Naive B cell (primary cell): ENCODE results near the gene DRAXIN. TPM values are rescaled to one million over a fixed set of nuclear protein-coding genes. Genes with fewer than 3 reads are reported as not detected.
A peak's percentile ranks its signal among the peaks of the same experiment; 100 is the strongest.
"Not testable (repeated sequence)": the region's sequence is repeated elsewhere in the genome, so short reads cannot be mapped to it uniquely, and the experiment has no call there.

ENCODE experiments used
- ATAC-seq, 2 donors: fragments of 150-1000 bp; cut with Tn5 transposase; 2 replicates each; pipeline ENCODE4 v1.10.0; 2021; ENCODE audit warnings: low read depth in 2 of 2, mild to moderate bottlenecking in 2 of 2, moderate library complexity in 2 of 2
- DNase-seq: peaks from one replicate; pipeline ENCODE4 v3.0.0; 2022
- H3K27ac Mint-ChIP-seq, 6 donors: one replicate each; pipeline ENCODE4 v1.8.0; 2020 to 2022; ENCODE audit warnings: mild to moderate bottlenecking in 6 of 6, mixed read lengths in 6 of 6, moderate library complexity in 5 of 6, inconsistent platforms in 2 of 6
- H3K27me3 Mint-ChIP-seq, 3 donors: one replicate each; pipeline ENCODE4 v1.8.0; 2021 to 2022; ENCODE audit warnings: mixed read lengths in 3 of 3, mild to moderate bottlenecking in 1 of 3
- H3K36me3 Mint-ChIP-seq, 2 donors: one replicate each; pipeline ENCODE4 v1.8.0; 2020 to 2022; ENCODE audit warnings: mixed read lengths in 2 of 2, inconsistent platforms in 1 of 2, mild to moderate bottlenecking in 1 of 2
- H3K4me1 Mint-ChIP-seq, 3 donors: one replicate each; pipeline ENCODE4 v1.8.0; 2020 to 2022; ENCODE audit warnings: mixed read lengths in 3 of 3, inconsistent platforms in 1 of 3, mild to moderate bottlenecking in 1 of 3, moderate library complexity in 1 of 3
- H3K4me3 Mint-ChIP-seq, 8 donors: one replicate each; pipeline ENCODE4 v1.8.0; 2020 to 2022; ENCODE audit warnings: mild to moderate bottlenecking in 8 of 8, mixed read lengths in 8 of 8, moderate library complexity in 8 of 8, inconsistent platforms in 2 of 8
- H3K9me3 Mint-ChIP-seq, 7 donors: one replicate each; pipeline ENCODE4 v1.8.0; 2020 to 2022; ENCODE audit warnings: mixed read lengths in 7 of 7, mild to moderate bottlenecking in 5 of 7, inconsistent platforms in 2 of 7, moderate library complexity in 1 of 7
- polyA plus RNA-seq, 6 donors: library from polyadenylated mRNA; unstranded; fragments of 300-500 nt; fragmentation: Illumina TruSeq; gene quantifications; one replicate each; pipeline ENCODE4 v1.2.3, GENCODE V29; 2021; ENCODE audit warnings: low read depth in 6 of 6

Gene DRAXIN, protein sequence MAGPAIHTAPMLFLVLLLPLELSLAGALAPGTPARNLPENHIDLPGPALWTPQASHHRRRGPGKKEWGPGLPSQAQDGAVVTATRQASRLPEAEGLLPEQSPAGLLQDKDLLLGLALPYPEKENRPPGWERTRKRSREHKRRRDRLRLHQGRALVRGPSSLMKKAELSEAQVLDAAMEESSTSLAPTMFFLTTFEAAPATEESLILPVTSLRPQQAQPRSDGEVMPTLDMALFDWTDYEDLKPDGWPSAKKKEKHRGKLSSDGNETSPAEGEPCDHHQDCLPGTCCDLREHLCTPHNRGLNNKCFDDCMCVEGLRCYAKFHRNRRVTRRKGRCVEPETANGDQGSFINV
- polyA plus RNA-seq = under 1 TPM in 5 of 6 donors, not detected in 1; 0.04 to 0.09 (median 0.09) TPM

DNA sequence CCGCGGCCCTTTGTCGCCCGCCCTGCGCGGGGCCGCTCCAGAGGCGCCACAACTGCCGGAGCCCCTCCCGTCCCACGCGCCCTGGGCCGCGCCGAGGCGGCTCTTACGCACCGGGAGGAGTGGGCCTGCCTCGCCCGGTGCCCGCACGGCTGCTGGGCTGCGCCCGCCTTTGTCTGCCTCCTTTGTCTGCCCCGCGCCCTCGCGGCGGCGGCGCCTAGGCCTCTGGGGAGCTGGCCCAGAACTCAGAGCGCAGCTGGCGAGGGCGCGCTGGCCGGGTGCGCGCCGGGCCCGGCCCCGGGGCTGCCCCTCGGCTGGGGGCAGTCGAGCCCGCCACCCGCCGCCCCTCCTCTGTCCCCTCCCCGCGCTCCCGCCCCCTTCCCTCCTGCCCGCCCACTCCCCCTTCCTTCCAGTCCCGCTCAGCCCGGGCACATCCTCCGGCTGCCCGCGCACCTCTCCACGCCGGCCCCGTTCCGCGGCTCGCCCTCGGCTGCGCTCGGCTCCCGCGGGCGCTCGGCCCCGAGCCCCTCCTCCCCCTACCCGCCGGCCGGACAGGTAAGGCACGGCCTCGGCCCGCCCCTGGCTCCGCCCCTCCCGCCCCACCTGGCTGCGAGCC, at the start of gene DRAXIN:
Gene DRAXIN (plus strand): TSS at position 409 of the 613 bp plus-strand sequence. CDS start 14,549 bp downstream, outside the sequence.
- H3K4me1 Mint-ChIP-seq = peaks cover 21 to 28% (median 21%) of the 10 kb centered on the region in 3 donors
- H3K27ac Mint-ChIP-seq = peak within 1 kb of the TSS in 2 of 6 donors; percentile 33 to 70
- H3K36me3 Mint-ChIP-seq = no peaks in the 10 kb centered on the region
- peaks cover 28 to 53% (median 50%) of the 10 kb centered on the region in 3 donors for H3K27me3 Mint-ChIP-seq
- ATAC-seq = peak; percentile 42 to 53
- H3K9me3 Mint-ChIP-seq = no peaks in the 10 kb centered on the region
- peak within 1 kb of the TSS; percentile 69 to 92 (median 83) for H3K4me3 Mint-ChIP-seq
- no peak for DNase-seq

- no peak for DNase-seq
- no peak for ATAC-seq
- H3K27ac Mint-ChIP-seq = no peak overlapping the region
- peaks cover 8 to 12% (median 10%) of the 10 kb centered on the region in 3 donors for H3K27me3 Mint-ChIP-seq
- H3K4me3 Mint-ChIP-seq = no peak overlapping the region
- H3K9me3 Mint-ChIP-seq = no peaks in the 10 kb centered on the region
- H3K4me1 Mint-ChIP-seq = peaks cover 0 to 4% (median 2%) of the 10 kb centered on the region in 3 donors
- no peaks in the 10 kb centered on the region for H3K36me3 Mint-ChIP-seq
These were observed 49.7 kb upstream of the DRAXIN start for GRCh38 chr1:11641776-11642305.

- not testable (repeated sequence) for H3K9me3 Mint-ChIP-seq, H3K4me3 Mint-ChIP-seq, H3K27ac Mint-ChIP-seq, H3K36me3 Mint-ChIP-seq, H3K4me1 Mint-ChIP-seq
- DNase-seq (peak; percentile 58), ATAC-seq (peak; percentile 75 to 77)
- peaks cover 5 to 11% (median 10%) of the 10 kb centered on the region in 3 donors for H3K27me3 Mint-ChIP-seq
These were observed 49.0 kb upstream of the DRAXIN start for GRCh38 chr1:11642418-11643017.

DNA sequence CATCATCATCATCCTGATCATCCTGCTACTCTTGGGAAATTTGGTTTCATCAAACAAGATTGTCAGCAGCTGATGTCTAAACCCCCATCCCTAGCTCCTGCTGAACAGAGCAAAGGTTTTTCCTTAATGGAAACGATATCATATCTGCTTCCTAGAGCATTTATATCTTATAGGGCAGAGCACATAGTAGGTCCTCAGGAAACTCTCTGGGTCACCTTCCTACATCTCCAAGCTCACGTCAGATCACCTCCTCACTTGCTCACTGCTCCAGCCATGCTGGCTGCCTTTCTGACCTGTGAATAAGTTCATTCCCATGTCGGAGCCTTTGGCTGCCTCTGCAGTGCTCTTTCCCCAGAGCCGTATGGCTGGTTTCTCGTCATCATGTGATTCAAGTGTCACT, 47.7 kb upstream of the DRAXIN start:
- H3K36me3 Mint-ChIP-seq = no peaks in the 10 kb centered on the region
- H3K4me3 Mint-ChIP-seq = no peak overlapping the region
- H3K27me3 Mint-ChIP-seq = peaks cover 5 to 10% (median 5%) of the 10 kb centered on the region in 3 donors
- H3K9me3 Mint-ChIP-seq = peaks cover 0 to 2% (median 0%) of the 10 kb centered on the region in 7 donors
- no peak overlapping the region for H3K27ac Mint-ChIP-seq
- DNase-seq = no peak
- ATAC-seq = no peak
- peaks cover 0 to 6% (median 3%) of the 10 kb centered on the region in 3 donors for H3K4me1 Mint-ChIP-seq

- no peak overlapping the region for H3K27ac Mint-ChIP-seq
These were observed 46.2 kb upstream of the DRAXIN start for GRCh38 chr1:11645270-11645669.

GRCh38 chr1:11645670-11646265, 45.7 kb upstream of the DRAXIN start:
- H3K36me3 Mint-ChIP-seq = no peaks in the 10 kb centered on the region
- no peak overlapping the region for H3K27ac Mint-ChIP-seq
- H3K27me3 Mint-ChIP-seq = peaks cover 5 to 8% (median 5%) of the 10 kb centered on the region in 3 donors
- H3K4me3 Mint-ChIP-seq = no peak overlapping the region
- ATAC-seq = peak; percentile 44 to 59
- peak; percentile 66 for DNase-seq
- H3K9me3 Mint-ChIP-seq = peaks cover 0 to 2% (median 0%) of the 10 kb centered on the region in 7 donors
- peaks cover 13 to 17% (median 16%) of the 10 kb centered on the region in 3 donors for H3K4me1 Mint-ChIP-seq

More at GRCh38 chr1:11645270-11645669, 46.2 kb upstream of the DRAXIN start:
- Mint-ChIP-seq H3K36me3 (no peaks in the 10 kb centered on the region), H3K4me3 (no peak overlapping the region), H3K9me3 (peaks cover 0 to 2% (median 0%) of the 10 kb centered on the region in 7 donors), H3K27me3 (peaks cover 5 to 7% (median 5%) of the 10 kb centered on the region in 3 donors), H3K4me1 (peaks cover 8 to 14% (median 14%) of the 10 kb centered on the region in 3 donors)
- no peak for ATAC-seq
- no peak for DNase-seq

- H3K27ac Mint-ChIP-seq = peak overlapping the region in 2 of 6 donors; percentile 16 to 50
These were observed 45.2 kb upstream of the DRAXIN start for GRCh38 chr1:11646317-11646716.

GRCh38 chr1:11647333-11647732, 44.2 kb upstream of the DRAXIN start:
- DNase-seq = no peak
- no peak for ATAC-seq
- H3K27me3 Mint-ChIP-seq = peaks cover 3 to 12% (median 5%) of the 10 kb centered on the region in 3 donors
- no peaks in the 10 kb centered on the region for H3K36me3 Mint-ChIP-seq
- H3K4me3 Mint-ChIP-seq = no peak overlapping the region
- peak overlapping the region in 1 of 6 donors; percentile 28 for H3K27ac Mint-ChIP-seq
- peaks cover 0 to 2% (median 0%) of the 10 kb centered on the region in 7 donors for H3K9me3 Mint-ChIP-seq
- peaks cover 19 to 26% (median 21%) of the 10 kb centered on the region in 3 donors for H3K4me1 Mint-ChIP-seq

More at GRCh38 chr1:11646317-11646716, 45.2 kb upstream of the DRAXIN start:
- H3K4me1 Mint-ChIP-seq = peaks cover 18 to 22% (median 21%) of the 10 kb centered on the region in 3 donors
- peaks cover 5 to 12% (median 5%) of the 10 kb centered on the region in 3 donors for H3K27me3 Mint-ChIP-seq
- DNase-seq (no peak), ATAC-seq (no peak)
- H3K9me3 Mint-ChIP-seq = peaks cover 0 to 2% (median 0%) of the 10 kb centered on the region in 7 donors
- H3K36me3 Mint-ChIP-seq = no peaks in the 10 kb centered on the region
- H3K4me3 Mint-ChIP-seq = no peak overlapping the region

GRCh38 chr1:11648039-11648438, 43.5 kb upstream of the DRAXIN start:
- Mint-ChIP-seq H3K27ac (no peak overlapping the region), H3K4me3 (peak overlapping the region in 2 of 8 donors; percentile 57 to 76), H3K27me3 (peaks cover 0 to 12% (median 5%) of the 10 kb centered on the region in 3 donors), H3K9me3 (peaks cover 0 to 2% (median 0%) of the 10 kb centered on the region in 7 donors), H3K36me3 (no peaks in the 10 kb centered on the region), H3K4me1 (peaks cover 20 to 25% (median 21%) of the 10 kb centered on the region in 3 donors)
- ATAC-seq = no peak
- no peak for DNase-seq

DNA sequence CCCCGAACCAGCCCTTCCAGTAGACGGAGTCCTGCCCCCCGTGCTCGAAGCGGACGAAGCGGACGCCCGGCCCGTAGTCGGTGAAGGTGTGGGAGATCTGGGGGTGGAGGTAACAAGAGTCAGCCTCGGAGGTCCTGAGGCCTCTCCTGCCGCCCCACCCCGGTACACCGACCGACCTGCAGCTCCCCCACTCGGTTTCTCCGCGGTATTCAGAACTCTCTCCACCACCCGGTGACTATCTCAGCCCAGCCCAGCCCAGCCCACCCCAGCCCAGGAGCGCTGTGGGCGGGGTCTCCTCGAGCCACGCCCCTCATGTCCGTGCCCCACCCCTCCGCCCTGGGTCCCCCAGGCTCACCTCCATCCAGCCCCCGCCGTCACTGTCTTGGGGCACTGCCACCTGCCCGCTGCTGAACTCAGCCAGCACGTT, 42.8 kb upstream of the DRAXIN start:
- H3K9me3 Mint-ChIP-seq = peaks cover 0 to 2% (median 0%) of the 10 kb centered on the region in 7 donors
- peak overlapping the region in 6 of 8 donors; percentile 19 to 85 (median 67) for H3K4me3 Mint-ChIP-seq
- peaks cover 21 to 27% (median 25%) of the 10 kb centered on the region in 3 donors for H3K4me1 Mint-ChIP-seq
- no peak overlapping the region for H3K27ac Mint-ChIP-seq
- H3K36me3 Mint-ChIP-seq = no peaks in the 10 kb centered on the region
- peaks cover 0 to 12% (median 5%) of the 10 kb centered on the region in 3 donors for H3K27me3 Mint-ChIP-seq
- no peak for DNase-seq
- peak; percentile 36 to 48 for ATAC-seq

DNA sequence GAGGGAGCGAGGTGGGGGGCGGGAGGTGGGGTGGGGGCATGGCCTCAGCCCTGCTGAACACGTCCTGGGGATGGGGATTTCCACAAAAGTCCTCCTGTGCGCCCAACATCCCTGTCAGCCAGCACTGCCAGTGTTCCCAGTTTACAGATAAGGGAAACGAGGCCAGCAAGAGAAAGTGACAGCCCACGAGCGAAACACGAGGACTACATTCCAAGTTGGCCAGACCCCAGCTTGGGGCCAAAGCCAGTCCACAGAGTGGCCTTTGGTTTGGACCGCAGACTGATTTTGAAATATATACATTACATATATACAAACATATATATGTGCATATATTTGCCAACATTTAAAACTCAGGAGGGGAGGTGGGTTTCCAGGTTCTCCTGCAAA, 42.3 kb upstream of the DRAXIN start:
- Mint-ChIP-seq H3K36me3 (no peaks in the 10 kb centered on the region), H3K27me3 (peaks cover 0 to 12% (median 5%) of the 10 kb centered on the region in 3 donors), H3K9me3 (peaks cover 0 to 2% (median 0%) of the 10 kb centered on the region in 7 donors), H3K27ac (no peak overlapping the region), H3K4me3 (peak overlapping the region in 6 of 8 donors; percentile 61 to 76 (median 66)), H3K4me1 (peaks cover 21 to 27% (median 25%) of the 10 kb centered on the region in 3 donors)
- no peak for DNase-seq
- ATAC-seq = no peak

DNA sequence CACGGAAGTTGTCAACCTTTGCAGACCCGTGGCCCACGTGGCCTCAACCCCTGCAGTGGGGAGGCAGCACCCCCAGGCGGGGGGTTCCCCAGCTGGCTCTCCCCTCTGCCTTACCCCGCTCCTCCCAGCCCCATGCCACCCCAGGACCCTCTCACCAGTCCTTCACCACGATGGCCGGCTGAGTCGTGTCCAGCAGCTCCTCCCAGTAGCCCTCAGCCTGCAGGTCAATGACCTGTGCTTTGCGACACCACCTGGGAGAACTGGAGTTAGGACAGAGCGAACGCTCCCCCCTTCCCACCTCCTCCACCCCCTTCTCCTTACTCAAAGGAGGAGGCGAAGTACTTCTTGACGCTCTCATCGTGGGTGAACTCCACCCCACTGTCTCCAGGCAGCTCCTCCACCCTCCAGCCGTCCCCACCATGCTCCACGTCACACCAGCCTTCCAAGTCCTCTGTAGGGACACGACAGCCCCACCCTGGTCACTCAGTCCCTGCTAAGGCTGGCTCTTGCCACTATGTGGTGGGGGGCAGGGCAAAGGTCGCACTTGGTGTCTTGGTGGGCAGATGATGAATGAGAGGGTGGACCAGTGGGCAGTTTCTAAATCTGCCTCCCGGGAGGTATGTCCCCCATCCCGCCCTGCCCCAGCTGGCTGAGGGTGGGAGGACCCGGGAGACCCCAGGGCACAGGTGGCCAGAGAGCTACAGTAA, 41.7 kb upstream of the DRAXIN start:
- H3K4me3 Mint-ChIP-seq = peak overlapping the region; percentile 29 to 77 (median 66)
- peaks cover 0 to 12% (median 5%) of the 10 kb centered on the region in 3 donors for H3K27me3 Mint-ChIP-seq
- no peak for ATAC-seq
- H3K27ac Mint-ChIP-seq = peak overlapping the region in 1 of 6 donors; percentile 15
- peaks cover 0 to 2% (median 0%) of the 10 kb centered on the region in 7 donors for H3K9me3 Mint-ChIP-seq
- no peaks in the 10 kb centered on the region for H3K36me3 Mint-ChIP-seq
- H3K4me1 Mint-ChIP-seq = peaks cover 21 to 27% (median 25%) of the 10 kb centered on the region in 3 donors
- DNase-seq = no peak
